BE2C (cell line): ENCODE data around the gene OSBPL2.

ENCODE experiments used
- DNase-seq: peaks from one replicate; pipeline ENCODE4 v3.0.0-alpha.2; 2020
- H3K27me3 ChIP-seq: fragments of 250-450 bp; sonication (Bioruptor Pico); 2 replicates; pipeline ENCODE4 v1.5.1; 2020; ENCODE audit warnings: mild to moderate bottlenecking
- H3K36me3 ChIP-seq: fragments of 250-450 bp; sonication (Bioruptor Pico); 2 replicates; pipeline ENCODE4 v1.5.1; 2020; ENCODE audit warnings: mild to moderate bottlenecking
- H3K4me1 ChIP-seq: fragments of 250-450 bp; sonication (Bioruptor Pico); 2 replicates; pipeline ENCODE4 v1.5.1; 2020
- H3K4me3 ChIP-seq: 2 replicates; pipeline ENCODE4 v1.5.1; 2011; ENCODE audit warnings: low read depth, low read length
- H3K9me3 ChIP-seq: fragments of 250-450 bp; sonication (Bioruptor Pico); 2 replicates; pipeline ENCODE4 v1.5.1; 2020
- TF ChIP-seq, protein P1 (sequence below): IDR thresholded peaks from 2 replicates; pipeline ENCODE4 v1.5.1; 2012; ENCODE audit warnings: mild to moderate bottlenecking, low read depth, low read length

OSBPL2 gene

GRCh38 chr20:62320581-62321354 is 82.4 kb downstream of the OSBPL2 start:
- Histone ChIP-seq H3K9me3 (no peaks in the 10 kb centered on the region; the same call in 1 of the 2 replicates), H3K27me3 (no peaks in the 10 kb centered on the region), H3K4me3 (no peak overlapping the region), H3K36me3 (no peaks in the 10 kb centered on the region; the same call in 1 of the 2 replicates), H3K4me1 (no peaks in the 10 kb centered on the region)
- TF ChIP-seq, protein P1, sequence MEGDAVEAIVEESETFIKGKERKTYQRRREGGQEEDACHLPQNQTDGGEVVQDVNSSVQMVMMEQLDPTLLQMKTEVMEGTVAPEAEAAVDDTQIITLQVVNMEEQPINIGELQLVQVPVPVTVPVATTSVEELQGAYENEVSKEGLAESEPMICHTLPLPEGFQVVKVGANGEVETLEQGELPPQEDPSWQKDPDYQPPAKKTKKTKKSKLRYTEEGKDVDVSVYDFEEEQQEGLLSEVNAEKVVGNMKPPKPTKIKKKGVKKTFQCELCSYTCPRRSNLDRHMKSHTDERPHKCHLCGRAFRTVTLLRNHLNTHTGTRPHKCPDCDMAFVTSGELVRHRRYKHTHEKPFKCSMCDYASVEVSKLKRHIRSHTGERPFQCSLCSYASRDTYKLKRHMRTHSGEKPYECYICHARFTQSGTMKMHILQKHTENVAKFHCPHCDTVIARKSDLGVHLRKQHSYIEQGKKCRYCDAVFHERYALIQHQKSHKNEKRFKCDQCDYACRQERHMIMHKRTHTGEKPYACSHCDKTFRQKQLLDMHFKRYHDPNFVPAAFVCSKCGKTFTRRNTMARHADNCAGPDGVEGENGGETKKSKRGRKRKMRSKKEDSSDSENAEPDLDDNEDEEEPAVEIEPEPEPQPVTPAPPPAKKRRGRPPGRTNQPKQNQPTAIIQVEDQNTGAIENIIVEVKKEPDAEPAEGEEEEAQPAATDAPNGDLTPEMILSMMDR = no peak
- DNase-seq = peak; percentile 71

- DNase-seq = peak; percentile 68
- TF ChIP-seq, protein P1 = no peak
- H3K27me3 ChIP-seq = no peaks in the 10 kb centered on the region
- H3K4me1 ChIP-seq = no peaks in the 10 kb centered on the region
- H3K36me3 ChIP-seq = no peaks in the 10 kb centered on the region; the same call in 1 of the 2 replicates
- no peaks in the 10 kb centered on the region; the same call in 1 of the 2 replicates for H3K9me3 ChIP-seq
- H3K4me3 ChIP-seq = no peak overlapping the region
These were observed 83.2 kb downstream of the OSBPL2 start for GRCh38 chr20:62321521-62321948.

DNA sequence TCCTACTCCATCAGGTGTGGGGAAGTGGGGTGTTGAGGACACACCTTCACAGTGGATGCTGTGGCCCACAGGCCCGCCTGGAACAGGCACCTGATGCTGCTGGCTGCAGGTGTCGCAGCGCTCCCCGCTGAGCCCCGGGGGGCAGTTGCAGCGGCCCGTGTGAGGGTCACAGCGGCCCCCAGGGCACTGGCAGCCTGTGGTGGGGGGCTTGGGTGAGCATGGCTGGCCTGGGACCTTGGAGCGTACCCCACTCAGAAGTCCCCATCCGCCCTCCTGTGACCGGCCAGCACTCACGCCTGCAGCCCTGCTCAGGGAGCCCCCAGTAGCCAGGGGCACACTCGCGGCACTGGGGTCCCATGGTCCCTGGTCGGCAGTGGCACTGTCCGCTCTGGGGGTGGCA is 83.7 kb downstream of the OSBPL2 start:
- TF ChIP-seq, protein P1 = no peak
- Histone ChIP-seq H3K27me3 (no peaks in the 10 kb centered on the region), H3K4me3 (no peak overlapping the region), H3K9me3 (no peaks in the 10 kb centered on the region; the same call in 1 of the 2 replicates), H3K4me1 (no peaks in the 10 kb centered on the region), H3K36me3 (no peaks in the 10 kb centered on the region; the same call in 1 of the 2 replicates)
- no peak for DNase-seq

GRCh38 chr20:62322492-62323041 is 84.2 kb downstream of the OSBPL2 start:
- Histone ChIP-seq H3K4me1 (no peaks in the 10 kb centered on the region), H3K27me3 (no peaks in the 10 kb centered on the region), H3K36me3 (no peaks in the 10 kb centered on the region), H3K4me3 (no peak overlapping the region), H3K9me3 (no peaks in the 10 kb centered on the region; the same call in 1 of the 2 replicates)
- TF ChIP-seq, protein P1 = no peak
- no peak for DNase-seq

- TF ChIP-seq, protein P1 = no peak
- H3K36me3 ChIP-seq = no peaks in the 10 kb centered on the region
These were observed 85.0 kb downstream of the OSBPL2 start for GRCh38 chr20:62323146-62323979.

More at GRCh38 chr20:62323146-62323979, 85.0 kb downstream of the OSBPL2 start:
- no peaks in the 10 kb centered on the region for H3K27me3 ChIP-seq
- no peaks in the 10 kb centered on the region; the same call in 1 of the 2 replicates for H3K9me3 ChIP-seq
- H3K4me3 ChIP-seq = no peak overlapping the region
- DNase-seq = no peak
- H3K4me1 ChIP-seq = no peaks in the 10 kb centered on the region
